ENCODE results near the gene MTA2. TPM values are rescaled to one million over a fixed set of nuclear protein-coding genes. Genes with fewer than 3 reads are reported as not detected.

MTA2 gene
- total and polyA plus RNA-seq, 2 donors (not counting 1 experiment from before 2014, with no cell fraction given): 37.2 to 139 TPM

GRCh38 chr11:62648185-62648966 lies 46.7 kb upstream of the MTA2 start:
- DNase-seq (no peak), ATAC-seq (ENCODE audit: low read depth) (no peak)
- no peaks in the 10 kb centered on the region for H3K9me3 ChIP-seq (ENCODE audit: control extremely low read depth in 1 of 3, control insufficient read depth in 2 of 3, insufficient read depth in 1 of 3, low read length in 2 of 3)
- H2AFZ ChIP-seq (ENCODE audit: insufficient read depth, low read depth, low read length, poor library complexity, severe bottlenecking): no peak overlapping the region
- intact Hi-C loops (cut with micrococcal nuclease): no loop called here
- Mint-ChIP-seq H3K9me3 (ENCODE audit: insufficient read depth) (no peaks in the 10 kb centered on the region), H3K27me3 (no peaks in the 10 kb centered on the region), H3K4me1 (peaks cover 33% of the 10 kb centered on the region), H3K4me3 (no peak overlapping the region), H3K27ac (no peak overlapping the region)
- peaks cover 73% of the 10 kb centered on the region for H3K79me2 ChIP-seq (ENCODE audit: control insufficient read depth, insufficient read depth, low read length)
- peaks cover 0 to 32% of the 10 kb centered on the region in 2 experiments for H3K36me3 ChIP-seq (replicated peaks in 1 of 2; ENCODE audit: control extremely low read depth in 1 of 2, control insufficient read depth in 1 of 2, extremely low read depth in 1 of 2, insufficient read depth in 2 of 2, low read length in 1 of 2)
- CTCF ChIA-PET: interaction anchor here (0.9 to 1.5 kb wide), 3 partner anchors 17 to 32 kb away, joined by 3 read pairs; partner anchors contain the start of genes C11orf98 and CSKMT
- H3K4me2 ChIP-seq (replicated peaks; ENCODE audit: low read depth, low read length, poor library complexity, severe bottlenecking): no peak overlapping the region
- no peak overlapping the region for H3K4me3 ChIP-seq (ENCODE audit: control extremely low read depth in 1 of 5, extremely low read depth in 1 of 5, insufficient read depth in 1 of 5, low read depth in 2 of 5, low read length in 4 of 5)
- H3K9ac ChIP-seq (ENCODE audit: low read length): no peak overlapping the region
- H3K4me1 ChIP-seq (ENCODE audit: control insufficient read depth in 2 of 2, insufficient read depth in 2 of 2, low read length in 2 of 2): peaks cover 25 to 34% of the 10 kb centered on the region in 2 donors
- POLR2A ChIA-PET: interaction anchor here (1.0 to 4.7 kb wide), 3 partner anchors 16 to 61 kb away, joined by 3 to 32 read pairs (median 6); partner anchors contain the start of genes C11orf98, CSKMT, LBHD1 and UQCC3
- no peak overlapping the region for H3K27ac ChIP-seq (ENCODE audit: low read length in 2 of 2)
- no peaks in the 10 kb centered on the region for H3K27me3 ChIP-seq (replicated peaks in 1 of 4; ENCODE audit: control extremely low read depth in 1 of 4, control insufficient read depth in 3 of 4, insufficient read depth in 4 of 4, low read length in 3 of 4)
- no peak for TF ChIP-seq EZH2 (IDR thresholded peaks at IDR 0.05; ENCODE audit: borderline replicate concordance, insufficient read depth, low read depth, low read length, poor library complexity, severe bottlenecking)
- TF ChIP-seq CTCF (IDR thresholded peaks at IDR 0.05): no peak
- H4K20me1 ChIP-seq (ENCODE audit: control insufficient read depth, insufficient read depth, low read length, poor library complexity, severe bottlenecking): peaks cover 9% of the 10 kb centered on the region
- 97% methylated on average over 24 of the region's 24 CpGs for WGBS (ENCODE audit: insufficient coverage)

GRCh38 chr11:62647609-62648005 lies 45.9 kb upstream of the MTA2 start:
- peaks cover 30% of the 10 kb centered on the region for H3K4me1 Mint-ChIP-seq
- H3K27me3 Mint-ChIP-seq: no peaks in the 10 kb centered on the region
- ChIA-PET POLR2A (interaction anchor here (1.0 to 4.7 kb wide), 4 partner anchors 17 to 62 kb away, joined by 3 to 32 read pairs (median 6); partner anchors contain the start of genes C11orf98, CSKMT, LBHD1 and TUT1), CTCF (interaction anchor here (1.5 kb wide), 1 partner anchor 32 kb away, joined by 3 read pairs; no protein-coding TSS in a partner anchor)
- Histone ChIP-seq H3K9ac (ENCODE audit: low read length) (no peak overlapping the region), H3K27me3 (replicated peaks in 1 of 4; ENCODE audit: control extremely low read depth in 1 of 4, control insufficient read depth in 3 of 4, insufficient read depth in 4 of 4, low read length in 3 of 4) (no peaks in the 10 kb centered on the region), H3K27ac (ENCODE audit: low read length in 2 of 2) (no peak overlapping the region), H3K79me2 (ENCODE audit: control insufficient read depth, insufficient read depth, low read length) (peaks cover 73% of the 10 kb centered on the region), H3K4me2 (replicated peaks; ENCODE audit: low read depth, low read length, poor library complexity, severe bottlenecking) (no peak overlapping the region), H2AFZ (ENCODE audit: insufficient read depth, low read depth, low read length, poor library complexity, severe bottlenecking) (no peak overlapping the region), H3K4me3 (ENCODE audit: control extremely low read depth in 1 of 5, extremely low read depth in 1 of 5, insufficient read depth in 1 of 5, low read depth in 2 of 5, low read length in 4 of 5) (no peak overlapping the region), H3K36me3 (replicated peaks in 1 of 2; ENCODE audit: control extremely low read depth in 1 of 2, control insufficient read depth in 1 of 2, extremely low read depth in 1 of 2, insufficient read depth in 2 of 2, low read length in 1 of 2) (peaks cover 0 to 39% of the 10 kb centered on the region in 2 experiments), H4K20me1 (ENCODE audit: control insufficient read depth, insufficient read depth, low read length, poor library complexity, severe bottlenecking) (peaks cover 9% of the 10 kb centered on the region), H3K9me3 (ENCODE audit: control extremely low read depth in 1 of 3, control insufficient read depth in 2 of 3, insufficient read depth in 1 of 3, low read length in 2 of 3) (no peaks in the 10 kb centered on the region), H3K4me1 (ENCODE audit: control insufficient read depth in 2 of 2, insufficient read depth in 2 of 2, low read length in 2 of 2) (peaks cover 24 to 32% of the 10 kb centered on the region in 2 donors)
- H3K4me3 Mint-ChIP-seq: no peak overlapping the region
- no peaks in the 10 kb centered on the region for H3K9me3 Mint-ChIP-seq (ENCODE audit: insufficient read depth)
- intact Hi-C loops (cut with micrococcal nuclease): loop anchor here (2.0 kb wide), 1 partner anchor 35 kb away; the partner anchor contains the start of genes EML3 and ROM1
- no peak for TF ChIP-seq CTCF (IDR thresholded peaks at IDR 0.05)
- no peak for TF ChIP-seq EZH2 (IDR thresholded peaks at IDR 0.05; ENCODE audit: borderline replicate concordance, insufficient read depth, low read depth, low read length, poor library complexity, severe bottlenecking)
- H3K27ac Mint-ChIP-seq: no peak overlapping the region
- WGBS (ENCODE audit: insufficient coverage): 90% methylated on average over 5 of the region's 6 CpGs
- ATAC-seq (ENCODE audit: low read depth): no peak
- no peak for DNase-seq

Data from B cell (primary cell).